Nephron (organoid): ENCODE measurements around the gene DCLK1.
A peak's percentile ranks its signal among the peaks of the same experiment; 100 is the strongest.

Source experiments
- H3K27ac Mint-ChIP-seq, 3 experiments: 2 replicates each; pipeline ENCODE4 v1.8.0; 2020; ENCODE audit warnings: mixed read lengths in 3 of 3, mild to moderate bottlenecking in 2 of 3, moderate library complexity in 1 of 3
- H3K27me3 Mint-ChIP-seq: 2 replicates; pipeline ENCODE4 v1.8.0; 2021; ENCODE audit warnings: low read depth, mild to moderate bottlenecking, moderate library complexity, mixed read lengths
- H3K36me3 Mint-ChIP-seq: 2 replicates; pipeline ENCODE4 v1.8.0; 2020; ENCODE audit warnings: low read depth, mixed read lengths
- H3K4me1 Mint-ChIP-seq: 2 replicates; pipeline ENCODE4 v1.8.0; 2020; ENCODE audit warnings: mixed read lengths
- H3K4me3 Mint-ChIP-seq, 3 experiments: 2 replicates each; pipeline ENCODE4 v1.8.0; 2020; ENCODE audit warnings: mild to moderate bottlenecking in 3 of 3, mixed read lengths in 3 of 3, moderate library complexity in 2 of 3
- H3K9me3 Mint-ChIP-seq: 2 replicates; pipeline ENCODE4 v1.8.0; 2020; ENCODE audit warnings: mixed read lengths
- TF ChIP-seq, protein P1 (sequence below), 3 experiments: fragments of 200-600 bp; sonication (generic); IDR thresholded peaks; one replicate each; pipeline ENCODE4 v1.5.0; 2021; ENCODE audit warnings: antibody characterized with exemption in 3 of 3; ENCODE audit not compliant: unreplicated experiment in 3 of 3

The DCLK1 gene

DNA sequence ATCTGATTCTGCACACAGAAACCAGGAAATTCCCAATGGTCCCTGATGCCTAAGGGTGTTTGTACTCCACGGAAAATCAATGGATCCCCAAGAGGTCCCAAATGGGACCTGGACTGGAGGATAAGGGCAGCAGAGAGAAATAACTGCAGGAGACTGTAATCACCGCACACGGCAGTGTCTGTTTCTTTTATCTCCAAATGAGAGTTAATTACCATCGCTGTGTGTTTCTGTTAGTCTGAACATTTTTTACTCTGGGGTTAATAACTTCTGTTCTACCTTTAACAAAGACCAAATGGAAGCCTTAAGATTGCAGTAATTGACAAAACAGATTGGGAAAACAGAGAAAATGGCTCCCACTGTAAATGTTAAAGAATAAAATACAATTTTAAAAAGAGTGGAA lies 320.9 kb downstream of the DCLK1 start:
- Mint-ChIP-seq H3K27me3 (no peaks in the 10 kb centered on the region), H3K36me3 (no peaks in the 10 kb centered on the region), H3K9me3 (no peaks in the 10 kb centered on the region), H3K4me1 (peaks cover 26% of the 10 kb centered on the region), H3K4me3 (no peak overlapping the region), H3K27ac (no peak overlapping the region)
- TF ChIP-seq, protein P1, sequence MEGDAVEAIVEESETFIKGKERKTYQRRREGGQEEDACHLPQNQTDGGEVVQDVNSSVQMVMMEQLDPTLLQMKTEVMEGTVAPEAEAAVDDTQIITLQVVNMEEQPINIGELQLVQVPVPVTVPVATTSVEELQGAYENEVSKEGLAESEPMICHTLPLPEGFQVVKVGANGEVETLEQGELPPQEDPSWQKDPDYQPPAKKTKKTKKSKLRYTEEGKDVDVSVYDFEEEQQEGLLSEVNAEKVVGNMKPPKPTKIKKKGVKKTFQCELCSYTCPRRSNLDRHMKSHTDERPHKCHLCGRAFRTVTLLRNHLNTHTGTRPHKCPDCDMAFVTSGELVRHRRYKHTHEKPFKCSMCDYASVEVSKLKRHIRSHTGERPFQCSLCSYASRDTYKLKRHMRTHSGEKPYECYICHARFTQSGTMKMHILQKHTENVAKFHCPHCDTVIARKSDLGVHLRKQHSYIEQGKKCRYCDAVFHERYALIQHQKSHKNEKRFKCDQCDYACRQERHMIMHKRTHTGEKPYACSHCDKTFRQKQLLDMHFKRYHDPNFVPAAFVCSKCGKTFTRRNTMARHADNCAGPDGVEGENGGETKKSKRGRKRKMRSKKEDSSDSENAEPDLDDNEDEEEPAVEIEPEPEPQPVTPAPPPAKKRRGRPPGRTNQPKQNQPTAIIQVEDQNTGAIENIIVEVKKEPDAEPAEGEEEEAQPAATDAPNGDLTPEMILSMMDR (IDR thresholded peaks at IDR 0.05; ENCODE audit: unreplicated experiment in 3 of 3), result no peak

DNA sequence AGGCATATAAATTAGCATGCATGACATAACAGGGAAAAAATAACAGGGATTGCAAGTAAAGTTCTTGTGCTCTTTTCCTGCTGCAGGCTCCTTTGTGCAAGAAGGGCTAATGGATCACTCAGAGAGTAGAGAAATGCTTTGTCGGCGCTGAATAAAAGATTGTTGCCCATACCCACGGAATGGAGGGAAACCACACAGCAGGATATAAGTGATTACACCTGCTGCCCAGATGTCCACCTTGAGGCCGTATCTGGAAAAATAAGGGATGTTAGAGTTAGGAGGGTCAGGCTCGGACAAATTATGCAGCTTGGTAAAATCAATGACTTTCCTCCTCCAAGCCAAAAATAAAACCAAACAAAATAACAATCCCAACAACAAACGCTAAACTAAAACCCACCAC lies 322.3 kb downstream of the DCLK1 start:
- H3K4me3 Mint-ChIP-seq, result no peak overlapping the region
- H3K4me1 Mint-ChIP-seq, result peaks cover 14% of the 10 kb centered on the region
- H3K27ac Mint-ChIP-seq, result no peak overlapping the region
- no peaks in the 10 kb centered on the region for H3K9me3 Mint-ChIP-seq
- TF ChIP-seq, protein P1 (IDR thresholded peaks at IDR 0.05; ENCODE audit: unreplicated experiment in 3 of 3), result no peak
- H3K27me3 Mint-ChIP-seq, result no peaks in the 10 kb centered on the region
- no peaks in the 10 kb centered on the region for H3K36me3 Mint-ChIP-seq

DNA sequence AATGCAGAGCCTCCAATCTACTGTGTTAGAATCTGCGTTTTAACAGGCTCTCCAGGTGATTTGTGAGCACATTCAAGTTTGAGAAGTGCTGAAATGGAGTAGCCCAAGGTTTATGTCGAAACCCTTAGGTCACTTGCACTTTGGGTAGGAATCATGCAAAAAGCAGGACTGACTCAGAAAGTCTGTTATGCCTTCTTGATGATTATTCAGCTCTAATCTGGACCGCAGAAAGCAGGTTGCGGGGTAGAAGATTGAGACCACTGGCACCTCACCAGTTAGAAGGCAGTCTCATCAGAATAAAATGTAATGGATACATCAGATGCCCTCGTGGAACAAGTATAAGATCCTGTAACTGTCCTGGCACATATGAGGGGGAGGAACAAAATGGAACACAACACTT lies 326.3 kb downstream of the DCLK1 start:
- Mint-ChIP-seq H3K4me1 (no peaks in the 10 kb centered on the region), H3K36me3 (no peaks in the 10 kb centered on the region), H3K4me3 (no peak overlapping the region), H3K27ac (no peak overlapping the region), H3K9me3 (no peaks in the 10 kb centered on the region), H3K27me3 (no peaks in the 10 kb centered on the region)
- TF ChIP-seq, protein P1 (IDR thresholded peaks at IDR 0.05; ENCODE audit: unreplicated experiment in 3 of 3), result no peak

DNA sequence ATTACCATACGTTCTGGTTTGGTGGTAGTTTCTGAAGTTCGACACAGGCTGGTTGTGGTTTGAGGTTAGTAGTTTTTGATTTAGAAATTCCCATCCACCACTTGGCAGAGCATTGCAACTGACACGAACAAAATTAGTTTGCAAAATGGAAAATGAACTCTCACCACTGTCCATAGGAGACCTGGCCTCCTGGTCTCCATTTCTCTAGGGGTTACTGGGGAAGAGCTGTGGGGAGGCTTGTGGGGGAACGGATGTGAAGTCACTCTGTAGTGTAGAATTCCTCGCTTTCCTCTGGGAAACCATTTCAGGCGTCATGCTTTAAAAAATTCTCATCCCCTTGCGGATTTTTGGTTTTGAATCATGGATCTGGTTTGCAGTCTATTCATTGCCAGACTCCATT lies 333.2 kb downstream of the DCLK1 start:
- Mint-ChIP-seq H3K4me1 (peaks cover 21% of the 10 kb centered on the region), H3K4me3 (no peak overlapping the region), H3K27me3 (no peaks in the 10 kb centered on the region), H3K36me3 (no peaks in the 10 kb centered on the region), H3K27ac (peak overlapping the region in 1 of 3 experiments; percentile 3), H3K9me3 (no peaks in the 10 kb centered on the region)
- TF ChIP-seq, protein P1 (IDR thresholded peaks at IDR 0.05; ENCODE audit: unreplicated experiment in 3 of 3), result no peak

DNA sequence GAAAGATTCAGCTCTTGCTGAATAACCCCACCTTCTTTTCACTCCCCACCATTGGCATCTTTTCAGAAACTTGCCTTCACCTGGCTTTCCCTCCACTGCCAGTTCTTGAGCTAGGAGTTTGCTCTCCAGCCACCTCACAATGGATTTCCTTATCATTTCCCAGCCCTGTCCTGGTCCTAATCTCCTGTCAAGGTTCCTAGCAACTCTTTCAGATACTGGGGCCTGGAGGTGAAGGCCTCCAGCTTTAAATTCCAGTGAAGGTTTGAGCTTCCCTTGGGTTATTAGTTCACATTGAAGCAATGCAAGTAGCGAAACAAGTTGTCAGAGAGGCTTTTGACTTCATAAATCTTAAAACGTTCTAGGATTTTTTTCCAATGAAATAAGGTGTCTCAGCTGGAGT lies 333.9 kb downstream of the DCLK1 start:
- TF ChIP-seq, protein P1 (IDR thresholded peaks at IDR 0.05; ENCODE audit: unreplicated experiment in 3 of 3), result no peak
- no peaks in the 10 kb centered on the region for H3K36me3 Mint-ChIP-seq
- no peaks in the 10 kb centered on the region for H3K9me3 Mint-ChIP-seq
- no peaks in the 10 kb centered on the region for H3K27me3 Mint-ChIP-seq
- no peak overlapping the region for H3K4me3 Mint-ChIP-seq
- H3K4me1 Mint-ChIP-seq, result peaks cover 27% of the 10 kb centered on the region
- H3K27ac Mint-ChIP-seq, result peak overlapping the region in 2 of 3 experiments; percentile 23 to 52

DNA sequence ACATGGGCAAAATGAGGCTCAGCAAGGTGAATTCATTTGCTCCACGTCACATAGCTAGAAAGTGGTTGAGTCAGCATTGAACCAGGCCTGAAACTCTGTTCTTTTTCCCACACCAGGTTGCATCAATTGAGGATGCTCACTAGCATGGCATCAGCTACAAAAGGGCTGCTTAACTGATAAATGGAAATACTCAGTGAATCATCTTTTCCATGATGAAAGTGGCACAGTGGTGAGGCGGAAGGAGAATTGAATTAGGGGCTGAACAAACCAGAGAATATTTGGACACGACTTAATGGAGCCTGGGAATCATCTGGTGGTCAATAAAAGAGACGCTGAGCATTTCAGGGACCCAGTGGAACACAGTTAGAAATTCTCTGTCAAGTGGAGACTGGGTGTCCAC lies 334.6 kb downstream of the DCLK1 start:
- H3K36me3 Mint-ChIP-seq, result no peaks in the 10 kb centered on the region
- no peak overlapping the region for H3K4me3 Mint-ChIP-seq
- TF ChIP-seq, protein P1 (IDR thresholded peaks at IDR 0.05; ENCODE audit: unreplicated experiment in 3 of 3), result no peak

More for the DNA sequence above, 334.6 kb downstream of the DCLK1 start:
- Mint-ChIP-seq H3K4me1 (peaks cover 33% of the 10 kb centered on the region), H3K9me3 (no peaks in the 10 kb centered on the region), H3K27ac (no peak overlapping the region), H3K27me3 (no peaks in the 10 kb centered on the region)
